Measurements from ENCODE around the gene PAM16. TPM values are rescaled to one million over a fixed set of nuclear protein-coding genes. Genes with fewer than 3 reads are reported as not detected.
"Not testable (repeated sequence)": the region's sequence is repeated elsewhere in the genome, so short reads cannot be mapped to it uniquely, and the experiment has no call there.

Gene PAM16
- 26.9 TPM for total RNA-seq

DNA sequence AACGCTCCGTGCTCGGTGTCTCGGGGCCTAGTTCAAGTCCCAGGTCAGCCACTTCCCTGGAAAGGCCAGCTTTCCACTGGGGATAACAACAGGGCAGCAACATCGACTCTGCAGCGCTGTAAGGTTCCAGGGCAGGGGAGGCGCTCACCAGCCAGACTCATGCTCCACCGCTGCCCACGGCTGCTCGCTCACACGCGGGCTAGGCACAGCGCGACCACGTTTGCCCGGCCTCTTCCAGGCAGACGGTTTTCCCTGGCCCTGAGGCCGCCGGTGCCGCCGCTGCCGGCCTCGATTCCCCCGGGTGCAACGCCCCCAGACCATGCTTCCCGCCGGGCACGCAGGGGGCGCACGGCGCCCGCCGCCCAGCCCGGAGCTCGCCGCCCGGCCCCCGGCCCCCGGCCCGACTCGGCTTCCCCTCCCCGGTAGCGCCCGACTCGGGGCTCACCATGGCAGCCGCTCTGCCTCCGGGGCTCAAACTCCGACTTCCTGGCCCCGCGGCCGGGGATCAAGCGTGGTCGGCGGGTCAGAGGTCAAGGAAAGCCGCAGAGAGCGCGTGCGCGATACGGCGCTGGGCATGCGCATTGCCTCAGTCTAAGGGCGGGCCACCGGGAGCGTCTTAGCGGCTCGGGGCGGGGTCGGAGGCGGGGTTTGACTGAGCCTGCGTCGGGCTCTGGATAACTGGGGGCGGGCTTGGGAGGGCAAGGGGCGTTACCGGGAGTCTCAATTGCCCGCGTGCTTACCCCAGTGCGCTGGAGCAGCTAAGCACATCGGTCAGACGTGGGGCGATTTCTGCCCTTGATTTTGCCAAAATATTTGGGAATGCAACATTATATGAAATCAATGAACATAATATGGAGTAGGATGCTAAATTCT is at the start of gene PAM16:
Gene PAM16 (minus strand): TSS at position 535 of the 873 bp plus-strand sequence. CDS start 87 bp downstream, at position 448.
- peak; percentile 94 to 97 (median 95) for DNase-seq (ENCODE audit: low read depth in 2 of 3, low spot score in 2 of 3)

DNA sequence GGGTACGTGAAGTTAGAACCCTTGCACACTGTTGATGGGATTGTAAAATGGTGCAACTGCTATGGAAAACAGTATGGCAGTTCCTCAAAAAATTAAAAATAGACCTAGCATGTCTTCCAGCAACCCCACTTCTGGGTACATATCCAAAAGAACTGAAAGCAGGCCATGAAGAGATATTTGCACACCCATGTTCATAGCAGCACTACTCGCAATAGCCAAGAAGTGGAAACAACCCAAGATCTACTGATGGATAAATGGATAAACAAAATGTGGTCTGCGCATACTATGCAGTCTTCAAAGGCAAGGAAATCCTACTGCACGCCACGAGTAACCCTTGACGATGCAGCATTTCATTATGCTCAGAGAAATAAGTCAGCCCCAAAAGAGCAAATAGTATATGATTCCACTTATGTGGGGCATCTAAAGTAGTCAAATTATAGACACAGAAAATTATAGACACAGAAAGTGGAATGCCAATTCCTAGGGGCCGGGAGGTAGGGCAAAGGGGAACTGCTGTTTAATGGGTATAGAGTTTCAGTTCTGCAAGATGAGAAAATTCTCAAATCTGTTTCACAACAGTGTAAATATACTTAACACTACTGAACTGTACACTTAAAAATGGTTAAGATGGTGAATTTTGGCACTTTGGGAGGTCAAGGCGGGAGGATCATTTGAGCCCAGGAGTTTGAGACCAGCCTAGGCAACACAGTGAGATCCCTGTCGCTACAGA is 48.0 kb upstream of the PAM16 start:
- DNase-seq (ENCODE audit: low read depth in 2 of 3, low spot score in 2 of 3): no peak

DNA sequence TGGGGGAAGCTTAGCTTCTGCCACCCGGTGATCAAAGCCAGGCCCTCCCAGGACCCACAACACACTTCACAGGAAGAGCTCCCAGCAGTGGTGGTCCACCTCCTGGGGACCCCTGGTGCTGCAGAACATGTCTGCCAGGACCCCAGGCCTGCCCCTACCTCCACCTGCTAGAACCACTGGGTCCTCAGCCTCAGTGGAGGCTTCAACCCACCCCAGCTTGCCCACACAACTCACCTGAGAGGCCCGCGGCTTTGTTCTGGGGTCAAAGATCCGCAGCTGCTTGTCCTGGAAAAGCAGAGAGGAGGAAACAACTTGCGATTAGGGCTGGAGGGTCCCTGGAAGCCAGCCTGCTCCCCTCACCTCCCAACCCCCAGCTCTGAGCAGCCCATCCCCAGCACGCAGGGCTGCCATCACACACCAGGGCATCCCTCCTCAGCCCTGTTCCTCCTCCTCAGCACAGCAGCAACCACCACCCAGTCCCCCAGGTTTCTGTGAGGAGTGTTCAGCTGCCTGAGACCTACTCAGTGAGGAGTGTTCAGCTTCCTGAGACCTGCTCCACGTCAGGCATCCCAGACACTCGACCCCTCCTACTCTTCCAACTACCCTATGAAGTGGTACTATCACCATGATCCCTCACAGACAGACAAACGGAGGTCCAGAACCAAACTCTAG is 44.1 kb upstream of the PAM16 start:
- no peak for DNase-seq (ENCODE audit: low read depth in 2 of 3, low spot score in 2 of 3)

GRCh38 chr16:4393850-4394249 is 42.7 kb upstream of the PAM16 start:
- DNase-seq (ENCODE audit: low read depth in 2 of 3, low spot score in 2 of 3): not testable (repeated sequence)

- DNase-seq (ENCODE audit: low read depth in 2 of 3, low spot score in 2 of 3): no peak
Measured at GRCh38 chr16:4393240-4393600, 42.1 kb upstream of the PAM16 start.

DNA sequence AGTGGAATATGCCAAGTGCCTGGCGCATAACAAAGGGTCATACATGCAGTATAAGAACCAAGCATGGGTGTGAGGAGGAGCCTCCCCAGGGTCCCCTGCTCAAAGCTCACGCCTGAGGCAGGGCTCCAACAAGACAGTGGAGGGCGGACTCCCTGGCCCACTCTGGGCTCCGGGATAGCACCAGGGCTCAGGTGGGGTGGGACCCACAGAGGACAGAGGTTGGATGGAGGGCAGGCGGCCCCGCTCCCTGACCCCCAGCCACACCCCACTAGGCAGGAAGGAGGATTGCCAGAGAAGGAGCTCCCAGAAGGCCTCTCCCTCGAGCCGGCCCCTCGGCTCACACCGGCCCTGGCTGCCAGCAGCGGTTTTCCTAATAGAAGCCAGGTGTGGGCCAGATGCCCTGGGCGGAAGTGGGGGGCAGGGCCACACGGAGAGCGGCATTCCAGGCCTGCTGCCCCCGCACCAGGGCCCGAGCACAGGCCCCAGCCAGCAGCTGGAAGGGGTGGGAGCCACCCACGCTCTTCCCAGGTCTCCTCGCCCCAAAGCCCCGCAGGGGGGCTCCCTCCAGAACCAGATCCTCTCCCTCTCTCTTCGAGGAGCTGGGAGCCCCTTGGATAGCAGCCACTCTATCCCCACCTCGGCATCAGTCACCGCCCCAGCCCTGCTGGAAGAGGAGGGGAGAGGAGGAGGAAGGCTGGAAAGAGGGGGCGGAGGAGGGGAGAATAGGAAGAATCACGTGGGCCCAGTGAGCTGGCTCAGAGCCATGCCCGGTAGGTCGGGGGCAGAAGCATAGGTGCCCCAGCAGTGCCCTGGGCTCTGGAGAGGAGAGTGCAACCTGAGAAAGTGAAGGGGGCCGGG is 41.5 kb upstream of the PAM16 start:
- DNase-seq (ENCODE audit: low read depth in 2 of 3, low spot score in 2 of 3): no peak

DNA sequence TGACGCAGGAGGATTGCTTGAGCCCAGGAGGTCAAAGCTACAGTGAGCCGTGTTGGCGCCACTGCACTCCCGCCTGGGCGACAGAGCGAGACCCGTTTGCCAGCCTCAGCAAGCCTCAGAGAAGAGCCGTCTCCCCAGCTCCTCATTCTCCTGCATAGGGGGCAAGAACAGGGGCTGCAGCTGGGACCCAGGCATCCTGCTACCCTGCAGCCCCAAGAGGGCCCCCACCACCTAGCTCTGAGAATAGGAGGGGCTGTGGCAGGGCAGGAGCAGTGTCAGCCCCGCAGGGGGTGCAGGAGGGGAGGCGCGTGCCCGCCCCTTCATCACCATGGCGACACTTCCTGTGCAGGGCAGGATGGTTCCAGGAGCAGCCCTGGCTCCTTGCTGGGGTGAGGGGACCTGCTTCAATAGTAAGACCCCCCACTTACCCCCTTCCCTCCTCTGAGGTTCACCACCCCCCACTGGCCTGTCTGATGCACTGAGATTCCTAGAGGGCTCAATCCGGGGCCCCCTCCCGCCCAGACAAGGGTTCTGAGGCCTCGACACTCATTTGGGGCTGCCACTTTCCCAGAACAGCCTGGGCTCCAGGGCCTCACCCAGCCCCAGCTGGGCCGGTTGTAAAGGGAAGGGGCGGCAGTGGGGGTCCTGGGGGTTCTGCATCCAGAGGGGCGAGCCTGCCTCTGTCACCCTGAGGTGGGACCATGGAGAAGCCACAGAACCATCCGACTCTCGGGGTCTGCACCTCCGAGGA is 40.7 kb upstream of the PAM16 start:
- no peak for DNase-seq (ENCODE audit: low read depth in 2 of 3, low spot score in 2 of 3)

GRCh38 chr16:4390266-4391260 is 39.4 kb upstream of the PAM16 start:
- DNase-seq (ENCODE audit: low read depth in 2 of 3, low spot score in 2 of 3): no peak

- no peak for DNase-seq (ENCODE audit: low read depth in 2 of 3, low spot score in 2 of 3)
Measured at GRCh38 chr16:4389051-4389955, 38.2 kb upstream of the PAM16 start.

DNA sequence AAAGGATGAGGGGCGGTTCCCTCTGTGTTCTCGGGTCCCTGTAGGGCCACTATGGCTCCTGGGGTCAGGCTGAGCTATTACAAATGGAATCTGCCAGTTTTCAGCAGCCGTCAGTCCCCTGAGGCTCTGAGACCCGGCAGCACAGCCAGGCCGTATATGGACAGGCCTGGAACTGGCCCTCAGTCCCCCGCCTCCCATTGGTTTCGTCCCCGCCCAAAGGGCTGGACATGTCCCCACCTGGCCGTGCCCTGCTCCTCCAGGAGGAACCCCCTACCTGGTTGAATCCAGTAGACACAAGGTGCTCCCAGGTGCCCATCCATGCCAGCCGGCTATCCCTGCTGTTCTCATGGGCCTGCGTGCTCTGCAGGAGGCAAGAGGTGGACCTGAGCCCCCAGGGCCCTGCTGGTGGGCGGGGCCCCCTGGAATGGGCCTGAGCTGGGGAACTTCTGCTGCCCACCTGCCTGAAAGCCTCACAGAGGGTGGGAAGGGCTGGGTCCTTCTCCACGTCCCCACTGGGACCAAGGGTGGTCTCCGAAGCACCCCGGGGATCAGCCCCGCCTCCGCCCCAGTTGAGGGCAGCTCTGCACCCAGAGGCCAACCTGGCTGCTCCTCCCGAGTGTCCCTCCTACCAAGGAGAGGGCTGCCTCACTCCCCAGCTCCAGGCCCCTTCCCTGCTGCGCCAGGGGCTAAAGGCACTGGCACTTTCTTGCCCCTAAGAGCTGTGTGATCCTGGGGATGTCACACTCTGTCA is 37.3 kb upstream of the PAM16 start:
- DNase-seq (ENCODE audit: low read depth in 2 of 3, low spot score in 2 of 3): no peak

DNA sequence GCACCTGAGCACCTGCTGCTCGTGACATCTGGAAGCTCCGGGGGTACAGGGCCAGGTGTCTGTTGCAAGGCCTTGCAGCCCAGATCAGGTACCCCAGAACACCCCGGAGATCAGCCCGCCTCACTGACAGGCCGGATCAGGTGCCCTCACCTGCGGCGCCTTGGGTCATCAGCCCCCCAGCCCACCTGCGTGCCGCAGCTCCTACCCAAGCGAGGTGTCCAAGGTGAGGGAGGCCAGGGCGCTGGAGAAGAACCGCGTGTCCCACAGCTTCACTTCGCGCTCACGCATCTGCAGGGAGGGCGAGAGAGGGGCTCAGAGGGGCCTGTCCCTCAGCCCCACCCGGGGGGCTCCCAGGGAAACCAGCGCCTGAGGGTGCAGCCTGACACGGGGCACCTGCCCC is 36.7 kb upstream of the PAM16 start:
- no peak for DNase-seq (ENCODE audit: low read depth in 2 of 3, low spot score in 2 of 3)

DNA sequence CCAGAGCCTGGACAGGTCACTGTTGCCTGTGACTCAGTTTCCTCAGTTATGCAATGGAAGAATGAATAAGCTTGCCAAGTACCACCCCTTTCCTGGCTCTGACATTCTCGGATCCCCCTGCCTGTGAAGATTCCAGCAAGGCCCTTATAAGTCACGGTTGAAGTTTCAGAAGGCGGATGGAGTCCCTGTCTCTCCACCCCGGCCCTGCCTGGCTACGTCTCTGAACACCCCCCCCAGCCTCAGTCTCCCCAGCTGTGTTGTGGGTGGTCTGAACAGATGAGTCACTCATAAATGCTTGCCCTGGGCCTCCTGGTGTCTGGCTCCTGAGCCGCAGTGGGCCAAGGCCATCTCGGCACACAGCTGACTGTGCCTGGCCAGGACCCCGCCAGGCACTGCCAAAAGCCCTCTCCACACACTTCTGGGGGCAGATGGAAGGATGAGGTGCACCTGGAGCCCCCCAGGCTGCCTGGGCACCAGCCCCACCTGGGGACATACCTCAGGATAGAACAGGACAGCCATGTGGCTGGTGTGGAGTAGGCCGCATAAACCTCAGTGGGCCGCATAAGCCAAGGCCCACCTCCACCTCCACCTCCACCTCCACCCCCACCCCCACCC is 35.9 kb upstream of the PAM16 start:
- no peak for DNase-seq (ENCODE audit: low read depth in 2 of 3, low spot score in 2 of 3)

- DNase-seq (ENCODE audit: low read depth in 2 of 3, low spot score in 2 of 3): no peak
Measured at GRCh38 chr16:4386451-4386805, 35.3 kb upstream of the PAM16 start.

- DNase-seq (ENCODE audit: low read depth in 2 of 3, low spot score in 2 of 3): no peak
Measured at GRCh38 chr16:4385789-4386450, 34.8 kb upstream of the PAM16 start.

- DNase-seq (ENCODE audit: low read depth in 2 of 3, low spot score in 2 of 3): no peak
Measured at GRCh38 chr16:4385066-4385788, 34.1 kb upstream of the PAM16 start.
